ENCODE measurements around the gene SNU13. TPM values are rescaled to one million over a fixed set of nuclear protein-coding genes. Genes with fewer than 3 reads are reported as not detected.
A peak's percentile ranks its signal among the peaks of the same experiment; 100 is the strongest.

SNU13 gene
- total and polyA plus RNA-seq, 2 experiments from 2014 or later: 136 to 310 TPM

GRCh38 chr22:41661713-41662112 lies 27.0 kb downstream of the SNU13 start:
- DNase-seq: no peak
- no peaks in the 10 kb centered on the region for H3K9me3 ChIP-seq (ENCODE audit: low read depth)
- in situ Hi-C loops (cut with MboI): no loop called here
- H3K27ac ChIP-seq: no peak overlapping the region
- no peak overlapping the region for H3K4me2 ChIP-seq (ENCODE audit: unreplicated experiment)
- peaks cover 3% of the 10 kb centered on the region; the same call in 1 of the 2 replicates for H3K4me1 ChIP-seq (ENCODE audit: insufficient read depth)
- no peaks in the 10 kb centered on the region for H3K9me2 ChIP-seq (ENCODE audit: insufficient read depth)
- H3K27me3 ChIP-seq (replicated peaks; ENCODE audit: insufficient read depth): no peaks in the 10 kb centered on the region
- 98 to 100% methylated on average over 2 of the region's 2 CpGs for WGBS, 2 experiments (ENCODE audit: low coverage in 1 of 2, low lambda C conversion rate in 2 of 2, missing lambda C conversion rate in 2 of 2)
- no peak overlapping the region for H3K4me3 ChIP-seq
- TF ChIP-seq EZH2phosphoT487 (IDR thresholded peaks at IDR 0.05; ENCODE audit: insufficient read depth, low read depth): no peak
- TF ChIP-seq EZH2 (IDR thresholded peaks at IDR 0.05; ENCODE audit: insufficient read depth, poor library complexity, severe bottlenecking): no peak
- H3K79me2 ChIP-seq (ENCODE audit: insufficient read depth): peaks cover 8% of the 10 kb centered on the region; the same call in 1 of the 2 replicates
- H4K20me1 ChIP-seq (ENCODE audit: insufficient read depth): no peaks in the 10 kb centered on the region
- H3K9ac ChIP-seq: no peak overlapping the region
- H3F3A ChIP-seq (ENCODE audit: insufficient read depth): peaks cover 50% of the 10 kb centered on the region
- H3K36me3 ChIP-seq (ENCODE audit: low read depth): peaks cover 66% of the 10 kb centered on the region
- no peak overlapping the region for H2AFZ ChIP-seq

DNA sequence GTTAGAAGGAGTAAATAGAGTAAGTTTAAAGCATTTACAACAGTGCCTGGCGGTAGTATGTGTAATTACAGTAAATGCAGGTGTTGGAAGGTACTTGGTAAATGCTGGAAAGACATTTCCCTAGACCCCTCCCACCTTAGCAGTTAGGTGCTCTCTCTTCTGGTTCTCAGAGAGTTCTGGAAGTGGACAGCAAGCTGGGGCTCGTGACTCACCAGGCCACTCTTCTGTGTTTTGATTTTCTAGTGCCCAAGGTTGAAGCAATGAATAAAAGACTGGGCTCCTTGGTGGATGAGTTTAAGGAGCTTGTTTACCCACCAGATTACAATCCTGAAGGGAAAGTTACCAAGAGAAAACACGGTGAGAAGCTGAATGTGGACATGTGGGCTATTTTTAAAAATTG lies 27.6 kb downstream of the SNU13 start:
- in situ Hi-C loops (cut with MboI): no loop called here
- TF ChIP-seq EZH2phosphoT487 (IDR thresholded peaks at IDR 0.05; ENCODE audit: insufficient read depth, low read depth) (no peak), EZH2 (IDR thresholded peaks at IDR 0.05; ENCODE audit: insufficient read depth, poor library complexity, severe bottlenecking) (no peak)
- no peak overlapping the region for H3K9ac ChIP-seq
- DNase-seq: no peak
- H3K79me2 ChIP-seq (ENCODE audit: insufficient read depth): peaks cover 13% of the 10 kb centered on the region; the same call in 1 of the 2 replicates
- no peaks in the 10 kb centered on the region for H4K20me1 ChIP-seq (ENCODE audit: insufficient read depth)
- 94 to 97% methylated on average over 3 of the region's 3 CpGs for WGBS, 2 experiments (ENCODE audit: low coverage in 1 of 2, low lambda C conversion rate in 2 of 2, missing lambda C conversion rate in 2 of 2)
- H3K9me2 ChIP-seq (ENCODE audit: insufficient read depth): no peaks in the 10 kb centered on the region
- no peak overlapping the region for H3K4me3 ChIP-seq
- no peak overlapping the region for H3K4me2 ChIP-seq (ENCODE audit: unreplicated experiment)
- no peak overlapping the region for H3K27ac ChIP-seq
- peaks cover 71% of the 10 kb centered on the region for H3K36me3 ChIP-seq (ENCODE audit: low read depth)
- H2AFZ ChIP-seq: no peak overlapping the region
- H3K4me1 ChIP-seq (ENCODE audit: insufficient read depth): no peaks in the 10 kb centered on the region
- peaks cover 53% of the 10 kb centered on the region for H3F3A ChIP-seq (ENCODE audit: insufficient read depth)
- no peaks in the 10 kb centered on the region for H3K9me3 ChIP-seq (ENCODE audit: low read depth)
- no peaks in the 10 kb centered on the region for H3K27me3 ChIP-seq (replicated peaks; ENCODE audit: insufficient read depth)

GRCh38 chr22:41660416-41660815 lies 28.3 kb downstream of the SNU13 start:
- 68 to 70% methylated on average over 3 of the region's 3 CpGs for WGBS, 2 experiments (ENCODE audit: low coverage in 1 of 2, low lambda C conversion rate in 2 of 2, missing lambda C conversion rate in 2 of 2)

DNA sequence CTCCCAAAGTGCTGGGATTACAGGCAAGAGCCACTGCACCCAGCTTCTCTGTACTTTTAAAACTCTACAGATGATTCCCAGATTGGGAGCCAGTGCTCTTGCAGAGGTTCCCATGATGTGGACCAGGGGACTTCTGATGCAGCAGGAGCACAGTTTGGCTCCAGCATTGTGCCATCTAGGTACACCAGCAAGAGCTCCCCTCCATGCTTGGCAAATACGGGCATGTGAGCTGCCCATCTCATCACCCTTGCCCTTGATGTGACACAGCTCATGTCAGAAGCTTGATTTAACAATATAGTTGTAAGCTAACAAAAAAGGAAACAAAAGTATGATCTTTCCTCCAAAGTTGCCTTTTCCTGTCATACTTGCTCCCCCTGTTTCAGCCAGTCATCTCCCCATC lies 28.7 kb downstream of the SNU13 start:
- H3K4me3 ChIP-seq: no peak overlapping the region
- no peaks in the 10 kb centered on the region for H3K4me1 ChIP-seq (ENCODE audit: insufficient read depth)
- H3K36me3 ChIP-seq (ENCODE audit: low read depth): peaks cover 75% of the 10 kb centered on the region
- H3K9me3 ChIP-seq (ENCODE audit: low read depth): no peaks in the 10 kb centered on the region
- 96 to 100% methylated on average over 1 of the region's 1 CpG for WGBS, 2 experiments (ENCODE audit: low coverage in 1 of 2, low lambda C conversion rate in 2 of 2, missing lambda C conversion rate in 2 of 2)
- H3K79me2 ChIP-seq (ENCODE audit: insufficient read depth): peaks cover 23% of the 10 kb centered on the region
- DNase-seq: no peak
- H3K27ac ChIP-seq: no peak overlapping the region
- no peak overlapping the region for H3K4me2 ChIP-seq (ENCODE audit: unreplicated experiment)
- TF ChIP-seq EZH2phosphoT487 (IDR thresholded peaks at IDR 0.05; ENCODE audit: insufficient read depth, low read depth) (no peak), EZH2 (IDR thresholded peaks at IDR 0.05; ENCODE audit: insufficient read depth, poor library complexity, severe bottlenecking) (no peak)
- no peak overlapping the region for H3K9ac ChIP-seq
- H3F3A ChIP-seq (ENCODE audit: insufficient read depth): peaks cover 57% of the 10 kb centered on the region
- in situ Hi-C loops (cut with MboI): no loop called here
- no peaks in the 10 kb centered on the region for H3K27me3 ChIP-seq (replicated peaks; ENCODE audit: insufficient read depth)
- H3K9me2 ChIP-seq (ENCODE audit: insufficient read depth): no peaks in the 10 kb centered on the region
- no peaks in the 10 kb centered on the region for H4K20me1 ChIP-seq (ENCODE audit: insufficient read depth)
- H2AFZ ChIP-seq: no peak overlapping the region

More at GRCh38 chr22:41660416-41660815, 28.3 kb downstream of the SNU13 start:
- H3K4me1 ChIP-seq (ENCODE audit: insufficient read depth): no peaks in the 10 kb centered on the region
- H3K27me3 ChIP-seq (replicated peaks; ENCODE audit: insufficient read depth): no peaks in the 10 kb centered on the region
- peaks cover 53% of the 10 kb centered on the region for H3F3A ChIP-seq (ENCODE audit: insufficient read depth)
- no peak overlapping the region for H3K9ac ChIP-seq
- no peaks in the 10 kb centered on the region for H3K9me3 ChIP-seq (ENCODE audit: low read depth)
- peaks cover 19% of the 10 kb centered on the region for H3K79me2 ChIP-seq (ENCODE audit: insufficient read depth)
- peak; percentile 26 for DNase-seq
- no peaks in the 10 kb centered on the region for H3K9me2 ChIP-seq (ENCODE audit: insufficient read depth)
- TF ChIP-seq EZH2phosphoT487 (IDR thresholded peaks at IDR 0.05; ENCODE audit: insufficient read depth, low read depth): no peak
- no peak for TF ChIP-seq EZH2 (IDR thresholded peaks at IDR 0.05; ENCODE audit: insufficient read depth, poor library complexity, severe bottlenecking)
- H3K4me3 ChIP-seq: no peak overlapping the region
- H4K20me1 ChIP-seq (ENCODE audit: insufficient read depth): no peaks in the 10 kb centered on the region
- in situ Hi-C loops (cut with MboI): no loop called here
- peaks cover 71% of the 10 kb centered on the region for H3K36me3 ChIP-seq (ENCODE audit: low read depth)
- no peak overlapping the region for H2AFZ ChIP-seq
- no peak overlapping the region for H3K27ac ChIP-seq
- H3K4me2 ChIP-seq (ENCODE audit: unreplicated experiment): no peak overlapping the region

DNA sequence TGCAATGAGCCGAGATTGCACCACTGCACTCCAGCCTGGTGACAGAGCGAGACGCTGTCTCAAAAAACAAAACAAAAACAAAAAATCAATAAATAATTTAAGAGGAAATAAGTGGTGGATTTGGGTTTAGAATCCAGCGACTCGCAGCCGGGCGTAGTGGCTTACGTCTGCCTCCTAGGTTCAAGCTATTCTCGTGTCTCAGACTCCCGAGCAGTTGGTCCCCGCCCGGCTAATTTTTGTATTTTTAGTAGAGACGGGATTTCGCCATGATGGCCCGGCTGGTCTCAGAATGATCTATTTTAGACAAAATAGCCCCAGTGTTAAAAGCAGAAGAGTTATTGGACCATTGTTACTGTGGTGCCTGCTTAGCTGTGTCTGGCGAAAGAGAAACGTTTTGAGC lies 29.8 kb downstream of the SNU13 start:
- TF ChIP-seq EZH2phosphoT487 (IDR thresholded peaks at IDR 0.05; ENCODE audit: insufficient read depth, low read depth): no peak
- no peak for TF ChIP-seq EZH2 (IDR thresholded peaks at IDR 0.05; ENCODE audit: insufficient read depth, poor library complexity, severe bottlenecking)
- in situ Hi-C loops (cut with MboI): no loop called here
- Histone ChIP-seq H3K4me1 (ENCODE audit: insufficient read depth) (no peaks in the 10 kb centered on the region), H3K9ac (no peak overlapping the region), H4K20me1 (ENCODE audit: insufficient read depth) (no peaks in the 10 kb centered on the region), H3F3A (ENCODE audit: insufficient read depth) (peaks cover 51% of the 10 kb centered on the region), H3K4me3 (no peak overlapping the region), H3K36me3 (ENCODE audit: low read depth) (peaks cover 75% of the 10 kb centered on the region), H3K27me3 (replicated peaks; ENCODE audit: insufficient read depth) (no peaks in the 10 kb centered on the region), H3K9me2 (ENCODE audit: insufficient read depth) (no peaks in the 10 kb centered on the region), H3K9me3 (ENCODE audit: low read depth) (no peaks in the 10 kb centered on the region), H3K4me2 (ENCODE audit: unreplicated experiment) (no peak overlapping the region), H3K27ac (no peak overlapping the region), H3K79me2 (ENCODE audit: insufficient read depth) (peaks cover 34% of the 10 kb centered on the region), H2AFZ (no peak overlapping the region)
- DNase-seq: no peak
- 92 to 94% methylated on average over 17 of the region's 17 CpGs for WGBS, 2 experiments (ENCODE audit: low coverage in 1 of 2, low lambda C conversion rate in 2 of 2, missing lambda C conversion rate in 2 of 2)
